ENCODE data around the gene VCL.
"Not testable (repeated sequence)": the region's sequence is repeated elsewhere in the genome, so short reads cannot be mapped to it uniquely, and the experiment has no call there.

The VCL gene

GRCh38 chr10:74133923-74134820, 136.3 kb downstream of the VCL start:
- H3K4me3 ChIP-seq (ENCODE audit: low read depth, low read length): no peak overlapping the region
- DNase-seq (ENCODE audit: low read depth, low spot score): no peak
- no peak for TF ChIP-seq CTCF (IDR thresholded peaks at IDR 0.05; ENCODE audit: low read depth, low read length)
- in situ Hi-C loops (cut with HindIII; ENCODE audit: low sequenced_read_pairs): no loop called here

- no peak for TF ChIP-seq CTCF (IDR thresholded peaks at IDR 0.05; ENCODE audit: low read depth, low read length)
- no peak overlapping the region for H3K4me3 ChIP-seq (ENCODE audit: low read depth, low read length)
- in situ Hi-C loops (cut with HindIII; ENCODE audit: low sequenced_read_pairs): no loop called here
- no peak for DNase-seq (ENCODE audit: low read depth, low spot score)
Observed at GRCh38 chr10:74135452-74135851, 137.5 kb downstream of the VCL start.

GRCh38 chr10:74137992-74138391, 140.1 kb downstream of the VCL start:
- no peak overlapping the region for H3K4me3 ChIP-seq (ENCODE audit: low read depth, low read length)
- no peak for DNase-seq (ENCODE audit: low read depth, low spot score)
- in situ Hi-C loops (cut with HindIII; ENCODE audit: low sequenced_read_pairs): no loop called here
- TF ChIP-seq CTCF (IDR thresholded peaks at IDR 0.05; ENCODE audit: low read depth, low read length): no peak

GRCh38 chr10:74138596-74138995, 140.7 kb downstream of the VCL start:
- H3K4me3 ChIP-seq (ENCODE audit: low read depth, low read length); DNase-seq (ENCODE audit: low read depth, low spot score); in situ Hi-C loops (cut with HindIII; ENCODE audit: low sequenced_read_pairs): not testable (repeated sequence)

- in situ Hi-C loops (cut with HindIII; ENCODE audit: low sequenced_read_pairs): no loop called here
- no peak for DNase-seq (ENCODE audit: low read depth, low spot score)
- H3K4me3 ChIP-seq (ENCODE audit: low read depth, low read length): no peak overlapping the region
- TF ChIP-seq CTCF (IDR thresholded peaks at IDR 0.05; ENCODE audit: low read depth, low read length): no peak
Observed at GRCh38 chr10:74139981-74140380, 142.1 kb downstream of the VCL start.

GRCh38 chr10:74140553-74140952, 142.6 kb downstream of the VCL start:
- DNase-seq (ENCODE audit: low read depth, low spot score): no peak
- no peak overlapping the region for H3K4me3 ChIP-seq (ENCODE audit: low read depth, low read length)
- in situ Hi-C loops (cut with HindIII; ENCODE audit: low sequenced_read_pairs): no loop called here
- no peak for TF ChIP-seq CTCF (IDR thresholded peaks at IDR 0.05; ENCODE audit: low read depth, low read length)

GRCh38 chr10:74145133-74145532, 147.2 kb downstream of the VCL start:
- no peak for TF ChIP-seq CTCF (IDR thresholded peaks at IDR 0.05; ENCODE audit: low read depth, low read length)
- DNase-seq (ENCODE audit: low read depth, low spot score): peak; percentile 93
- H3K4me3 ChIP-seq (ENCODE audit: low read depth, low read length): no peak overlapping the region
- in situ Hi-C loops (cut with HindIII; ENCODE audit: low sequenced_read_pairs): no loop called here

- DNase-seq (ENCODE audit: low read depth, low spot score); in situ Hi-C loops (cut with HindIII; ENCODE audit: low sequenced_read_pairs); H3K4me3 ChIP-seq (ENCODE audit: low read depth, low read length): not testable (repeated sequence)
Observed at GRCh38 chr10:74146980-74147379, 149.1 kb downstream of the VCL start.
